ENCODE results near the gene TGFB2. TPM values are rescaled to one million over a fixed set of nuclear protein-coding genes. Genes with fewer than 3 reads are reported as not detected.

TGFB2 gene
- total and polyA plus RNA-seq, 2 donors (not counting 1 experiment from before 2014, with no cell fraction given): 0.55 to 0.76 TPM

DNA sequence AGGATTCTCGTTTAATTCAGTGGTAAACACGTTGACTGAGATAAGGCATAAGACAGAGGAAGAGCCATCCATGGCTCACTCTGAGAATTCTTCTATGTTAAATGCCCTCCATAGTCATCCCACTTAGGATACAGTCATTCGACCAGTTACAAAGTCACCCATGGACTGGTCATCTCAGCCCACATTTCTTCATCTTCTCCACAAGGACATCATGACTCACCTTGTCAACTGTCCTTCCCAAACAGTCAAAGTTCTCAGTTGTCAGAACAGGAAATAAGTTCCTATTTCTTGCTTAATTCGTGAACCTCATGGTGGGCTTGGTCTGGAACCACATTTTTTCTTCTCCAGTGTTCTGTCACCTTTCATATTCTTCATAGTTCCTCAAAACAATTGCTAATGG lies 133.2 kb downstream of the TGFB2 start:
- Histone ChIP-seq H2AFZ (ENCODE audit: insufficient read depth, low read depth, low read length, poor library complexity, severe bottlenecking) (no peak overlapping the region), H3K79me2 (ENCODE audit: control insufficient read depth, insufficient read depth, low read length) (no peaks in the 10 kb centered on the region), H3K4me2 (replicated peaks; ENCODE audit: low read depth, low read length, poor library complexity, severe bottlenecking) (no peak overlapping the region), H3K36me3 (replicated peaks in 1 of 2; ENCODE audit: control extremely low read depth in 1 of 2, control insufficient read depth in 1 of 2, extremely low read depth in 1 of 2, insufficient read depth in 2 of 2, low read length in 1 of 2) (no peaks in the 10 kb centered on the region), H3K9me3 (ENCODE audit: control extremely low read depth in 1 of 3, control insufficient read depth in 2 of 3, insufficient read depth in 1 of 3, low read length in 2 of 3) (no peaks in the 10 kb centered on the region), H3K4me3 (ENCODE audit: control extremely low read depth in 1 of 5, extremely low read depth in 1 of 5, insufficient read depth in 1 of 5, low read depth in 2 of 5, low read length in 4 of 5) (no peak overlapping the region), H3K4me1 (ENCODE audit: control insufficient read depth in 2 of 2, insufficient read depth in 2 of 2, low read length in 2 of 2) (peaks cover 21 to 24% of the 10 kb centered on the region in 2 donors), H3K9ac (ENCODE audit: low read length) (no peak overlapping the region), H3K27ac (ENCODE audit: low read length in 2 of 2) (no peak overlapping the region), H3K27me3 (replicated peaks in 1 of 4; ENCODE audit: control extremely low read depth in 1 of 4, control insufficient read depth in 3 of 4, insufficient read depth in 4 of 4, low read length in 3 of 4) (no peaks in the 10 kb centered on the region), H4K20me1 (ENCODE audit: control insufficient read depth, insufficient read depth, low read length, poor library complexity, severe bottlenecking) (no peaks in the 10 kb centered on the region)
- intact Hi-C loops (cut with micrococcal nuclease): no loop called here
- ChIA-PET CTCF (interaction anchor here (0.6 to 1.0 kb wide), 2 partner anchors 10 to 124 kb away, joined by 4 read pairs; no protein-coding TSS in a partner anchor), POLR2A (no interaction called here)
- no peak overlapping the region for H3K27ac Mint-ChIP-seq
- H3K4me3 Mint-ChIP-seq: no peak overlapping the region
- ATAC-seq (ENCODE audit: low read depth): no peak
- DNase-seq: no peak
- WGBS (ENCODE audit: insufficient coverage): 82% methylated on average over 3 of the region's 4 CpGs
- TF ChIP-seq, protein P1, sequence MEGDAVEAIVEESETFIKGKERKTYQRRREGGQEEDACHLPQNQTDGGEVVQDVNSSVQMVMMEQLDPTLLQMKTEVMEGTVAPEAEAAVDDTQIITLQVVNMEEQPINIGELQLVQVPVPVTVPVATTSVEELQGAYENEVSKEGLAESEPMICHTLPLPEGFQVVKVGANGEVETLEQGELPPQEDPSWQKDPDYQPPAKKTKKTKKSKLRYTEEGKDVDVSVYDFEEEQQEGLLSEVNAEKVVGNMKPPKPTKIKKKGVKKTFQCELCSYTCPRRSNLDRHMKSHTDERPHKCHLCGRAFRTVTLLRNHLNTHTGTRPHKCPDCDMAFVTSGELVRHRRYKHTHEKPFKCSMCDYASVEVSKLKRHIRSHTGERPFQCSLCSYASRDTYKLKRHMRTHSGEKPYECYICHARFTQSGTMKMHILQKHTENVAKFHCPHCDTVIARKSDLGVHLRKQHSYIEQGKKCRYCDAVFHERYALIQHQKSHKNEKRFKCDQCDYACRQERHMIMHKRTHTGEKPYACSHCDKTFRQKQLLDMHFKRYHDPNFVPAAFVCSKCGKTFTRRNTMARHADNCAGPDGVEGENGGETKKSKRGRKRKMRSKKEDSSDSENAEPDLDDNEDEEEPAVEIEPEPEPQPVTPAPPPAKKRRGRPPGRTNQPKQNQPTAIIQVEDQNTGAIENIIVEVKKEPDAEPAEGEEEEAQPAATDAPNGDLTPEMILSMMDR (IDR thresholded peaks at IDR 0.05): no peak
- no peak for TF ChIP-seq EZH2 (IDR thresholded peaks at IDR 0.05; ENCODE audit: borderline replicate concordance, insufficient read depth, low read depth, low read length, poor library complexity, severe bottlenecking)
- H3K4me1 Mint-ChIP-seq: peaks cover 27% of the 10 kb centered on the region
- no peaks in the 10 kb centered on the region for H3K9me3 Mint-ChIP-seq (ENCODE audit: insufficient read depth)
- H3K27me3 Mint-ChIP-seq: no peaks in the 10 kb centered on the region

DNA sequence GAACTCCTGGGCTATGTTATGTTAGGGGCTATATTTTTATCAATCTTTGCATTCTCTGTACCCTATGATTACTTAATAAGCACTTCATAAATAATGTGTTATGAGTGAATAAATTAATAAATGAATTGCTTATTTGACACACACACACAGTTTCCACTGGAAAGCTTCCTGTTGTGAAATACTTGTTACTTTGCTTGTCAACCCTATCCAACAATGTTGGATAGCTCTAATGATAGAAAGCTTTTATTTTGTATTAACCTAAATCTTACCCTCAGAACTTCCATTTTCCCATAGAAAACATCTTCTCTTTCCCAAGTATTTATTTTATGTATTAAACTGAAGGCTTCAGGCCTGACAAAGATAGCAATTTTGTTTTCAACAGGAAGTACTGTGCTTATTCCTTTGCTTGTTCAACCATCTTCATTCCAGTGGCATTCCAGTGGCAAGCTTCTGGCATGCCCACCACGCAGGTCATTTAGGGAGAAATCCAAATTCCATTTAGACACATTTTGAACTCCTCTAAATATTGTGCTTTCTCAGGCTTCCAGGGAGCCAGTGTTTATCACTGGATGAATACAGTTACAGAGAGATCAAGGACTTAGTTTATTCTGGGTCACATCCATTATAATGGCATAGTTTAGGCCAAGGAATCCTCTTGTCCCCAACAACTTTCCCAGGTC lies 134.4 kb downstream of the TGFB2 start:
- ATAC-seq (ENCODE audit: low read depth) (no peak), DNase-seq (no peak)
- Histone ChIP-seq H3K36me3 (replicated peaks in 1 of 2; ENCODE audit: control extremely low read depth in 1 of 2, control insufficient read depth in 1 of 2, extremely low read depth in 1 of 2, insufficient read depth in 2 of 2, low read length in 1 of 2) (no peaks in the 10 kb centered on the region), H3K79me2 (ENCODE audit: control insufficient read depth, insufficient read depth, low read length) (no peaks in the 10 kb centered on the region), H3K4me1 (ENCODE audit: control insufficient read depth in 2 of 2, insufficient read depth in 2 of 2, low read length in 2 of 2) (peaks cover 9 to 11% of the 10 kb centered on the region in 2 donors), H3K4me3 (ENCODE audit: control extremely low read depth in 1 of 5, extremely low read depth in 1 of 5, insufficient read depth in 1 of 5, low read depth in 2 of 5, low read length in 4 of 5) (no peak overlapping the region), H4K20me1 (ENCODE audit: control insufficient read depth, insufficient read depth, low read length, poor library complexity, severe bottlenecking) (no peaks in the 10 kb centered on the region), H3K27ac (ENCODE audit: low read length in 2 of 2) (no peak overlapping the region), H3K4me2 (replicated peaks; ENCODE audit: low read depth, low read length, poor library complexity, severe bottlenecking) (no peak overlapping the region), H3K9me3 (ENCODE audit: control extremely low read depth in 1 of 3, control insufficient read depth in 2 of 3, insufficient read depth in 1 of 3, low read length in 2 of 3) (no peaks in the 10 kb centered on the region), H2AFZ (ENCODE audit: insufficient read depth, low read depth, low read length, poor library complexity, severe bottlenecking) (no peak overlapping the region), H3K9ac (ENCODE audit: low read length) (no peak overlapping the region), H3K27me3 (replicated peaks in 1 of 4; ENCODE audit: control extremely low read depth in 1 of 4, control insufficient read depth in 3 of 4, insufficient read depth in 4 of 4, low read length in 3 of 4) (no peaks in the 10 kb centered on the region)
- intact Hi-C loops (cut with micrococcal nuclease): no loop called here
- no peaks in the 10 kb centered on the region for H3K27me3 Mint-ChIP-seq
- H3K27ac Mint-ChIP-seq: no peak overlapping the region
- no peaks in the 10 kb centered on the region for H3K9me3 Mint-ChIP-seq (ENCODE audit: insufficient read depth)
- CTCF ChIA-PET: no interaction called here
- no peak overlapping the region for H3K4me3 Mint-ChIP-seq
- POLR2A ChIA-PET: no interaction called here
- no CpG with 5 or more reads among the region's 1 CpG for WGBS (ENCODE audit: insufficient coverage)
- H3K4me1 Mint-ChIP-seq: peaks cover 16% of the 10 kb centered on the region
- TF ChIP-seq, protein P1 (IDR thresholded peaks at IDR 0.05): no peak
- TF ChIP-seq EZH2 (IDR thresholded peaks at IDR 0.05; ENCODE audit: borderline replicate concordance, insufficient read depth, low read depth, low read length, poor library complexity, severe bottlenecking): no peak
